A549 treated with CORT108297 at 1 μM for 4 hours (cell line): ENCODE data around the gene AHCTF1. TPM values are rescaled to one million over a fixed set of nuclear protein-coding genes. Genes with fewer than 3 reads are reported as not detected.

Source experiments
- total RNA-seq: library from RNA; stranded (reverse); fragments of 200-300 nt; extraction: Qiagen RNA extraction; gene quantifications from 5 replicates; pipeline ENCODE4 v1.2.3, GENCODE V29; 2022

AHCTF1 gene, protein sequence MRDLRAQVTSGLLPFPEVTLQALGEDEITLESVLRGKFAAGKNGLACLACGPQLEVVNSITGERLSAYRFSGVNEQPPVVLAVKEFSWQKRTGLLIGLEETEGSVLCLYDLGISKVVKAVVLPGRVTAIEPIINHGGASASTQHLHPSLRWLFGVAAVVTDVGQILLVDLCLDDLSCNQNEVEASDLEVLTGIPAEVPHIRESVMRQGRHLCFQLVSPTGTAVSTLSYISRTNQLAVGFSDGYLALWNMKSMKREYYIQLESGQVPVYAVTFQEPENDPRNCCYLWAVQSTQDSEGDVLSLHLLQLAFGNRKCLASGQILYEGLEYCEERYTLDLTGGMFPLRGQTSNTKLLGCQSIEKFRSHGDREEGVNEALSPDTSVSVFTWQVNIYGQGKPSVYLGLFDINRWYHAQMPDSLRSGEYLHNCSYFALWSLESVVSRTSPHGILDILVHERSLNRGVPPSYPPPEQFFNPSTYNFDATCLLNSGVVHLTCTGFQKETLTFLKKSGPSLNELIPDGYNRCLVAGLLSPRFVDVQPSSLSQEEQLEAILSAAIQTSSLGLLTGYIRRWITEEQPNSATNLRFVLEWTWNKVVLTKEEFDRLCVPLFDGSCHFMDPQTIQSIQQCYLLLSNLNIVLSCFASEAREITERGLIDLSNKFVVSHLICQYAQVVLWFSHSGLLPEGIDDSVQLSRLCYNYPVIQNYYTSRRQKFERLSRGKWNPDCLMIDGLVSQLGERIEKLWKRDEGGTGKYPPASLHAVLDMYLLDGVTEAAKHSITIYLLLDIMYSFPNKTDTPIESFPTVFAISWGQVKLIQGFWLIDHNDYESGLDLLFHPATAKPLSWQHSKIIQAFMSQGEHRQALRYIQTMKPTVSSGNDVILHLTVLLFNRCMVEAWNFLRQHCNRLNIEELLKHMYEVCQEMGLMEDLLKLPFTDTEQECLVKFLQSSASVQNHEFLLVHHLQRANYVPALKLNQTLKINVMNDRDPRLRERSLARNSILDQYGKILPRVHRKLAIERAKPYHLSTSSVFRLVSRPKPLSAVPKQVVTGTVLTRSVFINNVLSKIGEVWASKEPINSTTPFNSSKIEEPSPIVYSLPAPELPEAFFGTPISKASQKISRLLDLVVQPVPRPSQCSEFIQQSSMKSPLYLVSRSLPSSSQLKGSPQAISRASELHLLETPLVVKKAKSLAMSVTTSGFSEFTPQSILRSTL (N-terminal part only)
- 21.2 to 36.6 TPM (median 27.2 TPM) in 5 replicates for total RNA-seq

DNA sequence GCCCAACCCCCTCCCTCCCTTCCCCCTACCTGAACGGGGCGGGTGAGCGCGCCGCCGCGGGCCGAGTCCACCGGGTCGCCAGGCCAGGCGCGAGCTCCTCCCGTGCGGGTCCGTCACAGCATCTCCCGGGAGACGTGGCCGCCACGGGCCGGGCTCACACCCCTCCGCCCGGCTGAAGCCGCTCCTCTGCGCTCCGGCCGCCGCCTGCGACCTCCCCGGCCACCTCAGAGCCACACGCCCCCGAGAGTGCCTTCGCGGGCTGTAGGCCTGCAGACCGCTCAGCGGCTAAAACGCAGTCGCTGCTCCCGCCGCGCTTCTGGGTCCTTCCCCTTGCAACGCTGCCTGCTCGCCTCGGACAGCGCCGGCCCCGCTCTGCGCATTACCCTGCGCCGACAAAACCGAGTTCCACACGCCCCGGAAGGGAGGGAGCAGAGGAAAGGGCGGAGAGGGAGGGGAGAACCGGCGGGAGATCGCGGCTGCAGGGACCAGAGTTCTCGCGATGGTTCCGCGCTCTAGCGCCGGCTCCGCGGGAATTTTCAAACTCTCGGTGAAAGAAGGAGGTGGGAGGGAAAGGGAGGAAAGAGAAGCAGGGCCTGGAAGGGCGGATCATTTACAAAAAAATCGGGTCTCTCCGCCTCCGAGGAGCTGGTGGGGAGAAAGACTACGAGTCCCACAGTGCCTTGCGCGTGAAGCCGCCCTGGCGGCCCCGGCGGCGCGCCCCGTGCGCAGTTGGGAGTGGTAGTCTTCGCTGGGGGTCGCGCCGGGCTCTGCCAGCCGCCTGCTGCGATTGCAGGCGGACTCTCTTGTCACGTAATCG lies at the start of gene AHCTF1:
Gene AHCTF1 (minus strand): TSS at position 400 of the 817 bp plus-strand sequence. CDS start 13,578 bp downstream, outside the sequence.

Other genes starting within 250 kb of the AHCTF1 start
- gene SCCPDH, start 207.5 kb downstream of the AHCTF1 start, total RNA-seq: 44.5 to 49.0 TPM (median 48.3 TPM) in 5 replicates
- gene ZNF695, start 76.1 kb upstream of the AHCTF1 start, total RNA-seq: 2.1 to 2.9 TPM (median 2.5 TPM) in 5 replicates
- gene ZNF670, start 146.9 kb upstream of the AHCTF1 start, total RNA-seq: 3.1 to 4.4 TPM (median 3.4 TPM) in 5 replicates
- 2.5 to 4.3 TPM (median 3.4 TPM) in 5 replicates for gene ZNF669, start 172.4 kb upstream of the AHCTF1 start, total RNA-seq
- gene ZNF124, start 240.1 kb upstream of the AHCTF1 start, total RNA-seq: 4.2 to 5.0 TPM (median 4.6 TPM) in 5 replicates